HG02870 (cell line): ENCODE results near the gene EDRF1.
A peak's percentile ranks its signal among the peaks of the same experiment; 100 is the strongest.

Source experiments
- ATAC-seq: cut with Tn5 transposase; IDR thresholded peaks from one replicate; pipeline ENCODE4 v1.9.1; 2021; ENCODE audit warnings: mild to moderate bottlenecking, moderate library complexity; ENCODE audit not compliant: unreplicated experiment

EDRF1 gene

DNA sequence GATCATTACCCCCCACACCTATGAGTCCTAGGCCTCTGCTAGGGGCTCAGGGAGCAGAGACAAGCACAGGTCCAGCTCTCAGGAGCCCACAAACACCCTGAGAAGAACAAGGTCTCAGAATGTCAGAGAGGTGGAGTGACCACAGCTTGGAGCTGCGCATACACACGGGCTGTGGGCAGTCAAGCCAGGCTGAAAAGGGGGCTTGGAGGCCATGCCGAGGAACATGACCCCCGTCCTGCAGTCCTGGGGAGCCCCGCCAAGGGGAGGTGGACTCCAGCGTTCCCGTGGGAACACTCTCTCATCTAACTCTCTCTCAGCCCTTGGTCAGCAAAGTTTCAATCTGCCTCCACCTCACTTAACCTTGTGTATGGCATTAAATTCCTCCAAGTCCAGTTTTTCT is 63.9 kb downstream of the EDRF1 start:
- ATAC-seq, result no peak

DNA sequence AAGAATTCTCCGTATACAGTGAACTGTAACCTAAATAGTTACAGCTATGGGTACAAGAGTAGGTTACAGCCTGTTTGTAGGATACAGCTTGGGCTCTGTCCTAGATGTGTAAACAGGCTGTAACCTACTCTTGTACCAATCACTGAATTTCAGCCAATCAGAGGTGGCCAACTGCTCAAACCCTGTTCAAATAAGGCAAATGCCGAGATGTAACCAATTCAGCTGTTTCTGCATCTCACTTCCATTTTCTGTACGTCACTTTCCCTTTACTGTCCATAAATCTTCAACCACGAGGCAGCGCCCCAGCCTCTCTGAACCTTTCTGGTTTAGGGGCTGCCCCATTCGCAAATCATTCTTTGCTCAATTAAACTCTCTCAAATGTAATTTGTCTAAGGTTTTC is 64.4 kb downstream of the EDRF1 start:
- peak; percentile 78 for ATAC-seq

DNA sequence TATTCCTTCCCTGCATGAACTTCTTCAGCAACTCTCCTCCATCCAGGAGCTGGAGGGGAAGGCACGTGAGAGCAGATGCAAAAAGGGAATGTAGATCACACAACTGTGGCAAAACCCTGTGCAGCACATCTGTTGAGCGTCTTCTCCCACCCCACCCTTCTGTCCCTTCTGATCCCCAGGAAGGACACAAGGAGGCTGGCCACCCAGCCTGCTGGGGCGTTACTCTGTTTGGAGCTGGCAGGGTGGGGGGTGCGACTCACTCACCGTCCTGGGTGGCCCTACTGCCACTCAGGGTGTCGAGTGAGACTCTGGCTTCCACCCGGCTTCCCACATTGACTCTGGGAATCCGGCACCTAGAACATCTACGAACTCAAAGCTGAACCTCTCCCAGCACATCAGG is 66.3 kb downstream of the EDRF1 start:
- ATAC-seq, result no peak

DNA sequence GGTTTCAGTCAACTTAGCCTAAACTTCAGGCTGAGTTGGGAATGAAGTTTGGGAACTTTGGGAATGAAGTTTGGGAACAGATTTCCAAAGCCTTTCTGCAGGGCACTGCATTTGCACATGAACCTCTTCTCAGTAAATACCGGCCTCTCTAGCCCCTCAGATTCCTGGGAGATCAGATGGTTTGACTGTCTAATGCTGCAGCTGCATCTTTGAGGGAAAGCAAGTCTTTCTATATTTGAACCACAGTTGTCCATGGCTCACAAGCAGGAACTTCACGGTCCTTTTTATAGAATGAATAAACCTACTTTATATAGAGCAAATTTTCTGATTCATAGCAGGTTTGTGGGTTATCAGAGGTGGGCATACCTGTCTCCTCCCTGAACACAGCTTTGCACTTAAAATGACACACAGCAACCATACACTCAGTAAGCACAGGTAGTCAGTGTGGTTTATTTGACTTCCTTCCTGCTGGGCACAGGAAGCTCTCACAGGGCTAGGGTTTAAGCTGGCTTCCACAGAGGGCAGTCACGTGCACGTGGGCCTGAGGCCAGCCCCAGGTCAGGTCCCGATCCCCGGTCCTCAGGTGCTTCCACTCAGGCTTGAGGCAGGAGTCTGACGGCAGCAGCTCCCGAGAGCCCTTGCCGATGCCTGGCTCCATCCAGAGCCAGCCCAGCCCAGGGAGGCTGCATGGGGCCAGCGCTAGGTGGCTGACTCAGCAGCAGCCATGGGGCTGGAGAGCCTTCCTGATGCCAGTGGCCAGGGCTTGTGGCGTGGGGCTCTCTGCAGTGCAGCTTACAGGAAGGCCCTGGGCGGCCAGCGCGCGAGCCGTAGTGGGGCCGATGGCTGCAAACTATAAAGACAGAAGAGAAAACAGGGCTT is 68.9 kb downstream of the EDRF1 start:
- no peak for ATAC-seq

DNA sequence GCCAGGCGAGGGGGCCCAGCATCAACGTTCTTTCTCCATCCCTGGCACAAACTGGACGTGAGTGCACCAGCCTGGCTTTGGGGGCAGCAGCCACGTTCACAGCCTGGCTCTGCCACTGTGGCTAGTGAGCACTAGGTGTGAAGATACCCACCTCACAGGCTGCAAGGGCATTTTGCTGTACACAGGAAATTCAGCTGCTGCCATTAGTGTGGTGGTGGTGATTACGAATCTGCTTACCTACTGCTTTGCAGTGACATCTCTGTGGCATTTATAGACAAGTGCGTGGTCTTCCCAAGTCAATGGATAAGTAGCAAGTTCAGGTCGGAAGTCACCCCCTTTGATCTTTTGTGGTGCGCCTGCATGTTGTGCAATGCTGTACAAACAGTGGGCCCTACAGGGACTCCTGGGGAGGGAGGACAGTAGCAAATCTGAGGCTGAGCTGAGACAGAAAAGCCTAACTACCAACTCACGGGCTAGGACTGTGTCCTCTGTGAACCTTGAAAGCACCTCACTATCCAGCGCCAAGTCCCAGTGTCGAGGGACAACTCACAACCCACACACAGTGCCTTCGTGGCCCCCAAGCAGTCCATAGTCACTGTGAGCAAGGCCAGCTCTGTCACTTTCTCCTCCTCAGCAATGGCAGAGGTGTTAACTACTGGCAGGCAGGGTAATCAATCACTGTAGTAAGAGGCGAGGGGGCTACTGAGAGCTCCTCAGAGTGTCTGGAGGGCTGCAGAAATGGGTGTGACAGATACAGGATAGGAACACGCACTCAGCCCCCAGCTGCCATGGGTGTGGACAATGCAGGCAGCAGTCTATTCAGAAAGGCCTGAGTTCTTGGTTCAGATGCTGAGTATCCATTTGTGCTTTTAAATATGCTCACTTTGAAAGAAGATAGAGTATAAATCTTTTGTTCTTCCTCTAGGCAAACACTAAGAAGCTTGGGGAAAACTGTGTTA is 73.1 kb downstream of the EDRF1 start:
- no peak for ATAC-seq

DNA sequence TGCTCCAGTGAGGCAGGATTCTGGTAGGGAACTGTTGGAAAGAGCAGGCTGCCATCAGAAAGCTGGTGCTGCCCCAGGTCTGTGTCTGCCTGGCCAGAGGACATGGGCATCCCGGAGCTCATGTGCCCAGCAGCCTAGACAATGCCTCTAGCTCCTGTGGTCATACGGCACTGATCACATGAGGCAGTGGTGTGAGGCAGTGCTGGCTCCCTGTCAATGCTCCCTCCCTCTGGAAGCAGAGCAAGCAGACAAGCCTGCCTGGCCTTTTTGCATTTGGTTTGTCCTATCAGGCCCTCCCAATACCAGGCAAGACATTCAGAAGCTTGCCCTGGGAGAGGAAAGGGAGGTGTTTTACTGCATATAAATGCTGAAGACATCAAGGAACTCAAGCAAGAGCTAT is 75.6 kb downstream of the EDRF1 start:
- ATAC-seq, result no peak

DNA sequence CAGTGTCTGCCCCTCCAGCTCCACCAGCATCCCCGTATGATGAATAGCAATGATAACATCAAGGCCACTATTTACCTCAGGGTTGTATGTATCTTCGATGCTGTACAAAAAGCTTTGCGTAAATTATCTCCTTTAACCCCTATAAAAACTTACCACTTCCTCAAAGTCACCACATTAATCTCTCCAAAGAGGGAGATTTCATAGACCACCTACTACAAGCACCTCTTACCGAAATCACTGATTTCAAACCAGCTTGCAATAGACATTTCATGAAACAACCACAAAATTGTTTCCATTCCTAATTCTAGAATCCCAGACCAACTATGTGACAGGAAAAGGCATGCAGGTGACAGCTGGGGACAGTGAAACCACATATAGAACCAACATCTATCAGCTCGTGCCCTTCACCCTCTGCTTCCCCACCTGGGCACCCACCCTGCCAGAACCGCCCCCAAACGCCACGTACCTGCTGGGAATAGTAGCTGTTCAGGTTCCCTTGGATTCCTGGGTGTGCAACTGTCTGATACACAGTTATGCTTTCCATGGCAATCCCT is 76.2 kb downstream of the EDRF1 start:
- no peak for ATAC-seq

DNA sequence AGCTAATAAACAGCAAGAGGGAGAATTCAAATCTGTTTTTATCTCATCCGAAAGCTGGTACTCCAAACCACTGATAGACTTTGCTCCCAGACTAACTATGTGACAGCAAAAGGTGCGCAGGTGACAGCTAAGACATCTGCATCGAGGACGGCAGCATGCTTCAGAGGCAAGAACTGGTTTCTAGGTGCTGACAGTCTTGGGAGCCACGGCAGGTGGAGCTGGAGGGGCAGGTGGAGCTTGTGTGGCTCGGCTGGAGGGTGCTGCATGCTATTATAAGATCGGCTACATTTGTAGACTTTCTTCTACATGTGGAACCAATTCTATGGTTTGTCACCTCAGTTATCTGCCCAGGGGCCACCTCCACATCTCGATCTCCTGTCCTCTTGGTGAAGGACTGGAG is 77.9 kb downstream of the EDRF1 start:
- ATAC-seq, result no peak

DNA sequence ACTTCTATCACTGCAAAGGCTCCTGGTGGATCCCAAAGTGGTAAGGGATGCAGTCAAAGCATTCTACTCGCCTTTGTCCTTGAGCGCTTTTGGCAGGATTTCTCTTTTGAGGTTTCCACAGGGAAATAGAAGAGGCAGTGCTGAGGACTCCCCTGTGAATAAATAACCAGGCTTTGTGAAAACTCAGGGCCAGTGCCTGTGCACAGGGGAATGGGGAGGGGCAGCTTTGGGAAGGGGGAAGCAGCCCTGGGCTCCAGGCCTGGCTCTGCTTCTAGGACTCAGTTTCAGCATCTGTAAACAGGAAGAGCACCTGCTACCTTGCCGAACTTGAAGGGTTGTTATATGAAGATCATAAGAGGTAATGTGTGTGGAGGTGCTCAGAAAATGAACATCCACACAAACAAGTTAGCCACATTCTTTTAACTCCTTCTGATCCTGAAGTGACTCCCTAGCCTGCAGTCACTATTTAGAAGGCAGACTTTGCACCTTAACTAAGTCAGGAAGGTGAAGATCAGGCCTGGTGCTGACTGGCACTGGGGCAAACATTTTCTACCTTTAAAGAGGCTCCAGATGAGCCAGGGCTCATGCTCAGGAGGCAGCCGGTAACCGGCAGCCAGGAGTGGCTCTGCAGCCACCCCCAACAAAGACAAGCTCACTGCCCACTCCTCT is 78.6 kb downstream of the EDRF1 start:
- ATAC-seq, result no peak

DNA sequence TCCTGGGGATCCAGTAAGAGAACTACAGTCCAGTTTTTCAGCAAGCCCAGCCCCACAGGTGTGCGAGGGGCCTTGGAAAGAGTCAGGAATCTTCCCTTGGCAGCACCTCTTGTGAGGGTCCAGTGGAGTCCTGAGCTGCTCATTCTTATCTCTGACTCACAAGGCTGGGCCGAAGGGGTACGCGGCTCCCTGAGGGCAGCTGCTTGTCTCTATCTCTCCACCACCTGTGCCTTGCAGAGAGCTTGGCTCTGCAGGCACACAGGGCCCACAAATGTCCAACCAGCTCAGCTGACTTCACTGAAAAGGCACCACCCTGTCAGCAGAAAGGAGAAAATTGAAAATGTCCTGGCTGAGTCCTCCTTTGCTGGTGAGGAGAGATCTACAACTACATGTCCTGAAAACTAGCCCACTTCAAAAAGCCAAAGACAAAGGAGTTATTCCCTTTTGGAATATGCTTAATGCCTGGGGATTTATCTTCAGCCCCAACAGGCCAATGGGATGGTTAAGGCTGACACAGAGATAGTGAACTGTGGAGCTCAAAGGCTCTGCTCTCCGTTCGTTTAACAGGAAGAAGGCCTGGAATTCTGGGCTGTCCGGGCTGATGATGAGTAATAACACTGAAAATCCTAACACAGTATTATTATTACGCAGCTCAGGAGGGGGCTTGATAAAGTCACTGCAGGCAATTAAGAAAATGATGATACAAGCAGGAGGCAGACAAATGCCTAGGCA is 80.1 kb downstream of the EDRF1 start:
- ATAC-seq, result no peak

DNA sequence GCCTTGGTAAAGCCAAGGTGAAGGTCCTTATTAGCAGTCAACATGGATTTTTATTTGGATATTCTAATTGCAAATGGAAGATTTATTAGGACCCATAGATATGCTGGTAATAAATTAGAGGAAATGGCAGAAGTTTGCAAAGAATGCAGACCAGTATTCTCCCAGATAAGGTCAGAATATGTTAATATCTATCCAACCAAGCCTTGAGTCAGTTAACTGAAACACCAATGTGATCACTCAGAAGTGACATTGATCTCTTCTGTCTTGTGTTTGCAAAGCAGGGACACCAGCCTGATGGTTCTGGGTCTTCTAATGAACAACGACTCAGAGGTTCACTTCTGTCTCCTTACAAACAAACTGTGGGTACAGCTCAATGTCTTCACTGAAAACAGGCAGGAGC is 82.1 kb downstream of the EDRF1 start:
- no peak for ATAC-seq

DNA sequence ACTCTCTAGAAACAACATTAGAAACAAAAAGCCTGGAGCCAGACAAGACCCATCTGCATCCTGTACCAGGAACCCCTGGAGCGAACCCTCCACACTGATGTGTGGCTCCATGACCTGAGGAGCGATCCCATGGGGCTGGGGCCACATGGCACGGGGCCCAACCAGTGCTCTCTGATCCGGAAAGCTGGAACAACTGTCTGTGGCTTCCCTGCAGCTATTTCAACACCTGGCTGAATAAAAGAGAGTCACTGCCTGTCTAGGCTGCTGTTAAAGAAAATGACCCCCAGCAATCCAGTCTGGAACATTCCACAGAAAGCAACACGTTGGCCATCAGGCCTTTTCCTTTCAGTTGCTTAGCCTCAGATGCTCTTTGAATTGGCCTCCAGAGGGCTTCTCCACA is 82.6 kb downstream of the EDRF1 start:
- no peak for ATAC-seq

DNA sequence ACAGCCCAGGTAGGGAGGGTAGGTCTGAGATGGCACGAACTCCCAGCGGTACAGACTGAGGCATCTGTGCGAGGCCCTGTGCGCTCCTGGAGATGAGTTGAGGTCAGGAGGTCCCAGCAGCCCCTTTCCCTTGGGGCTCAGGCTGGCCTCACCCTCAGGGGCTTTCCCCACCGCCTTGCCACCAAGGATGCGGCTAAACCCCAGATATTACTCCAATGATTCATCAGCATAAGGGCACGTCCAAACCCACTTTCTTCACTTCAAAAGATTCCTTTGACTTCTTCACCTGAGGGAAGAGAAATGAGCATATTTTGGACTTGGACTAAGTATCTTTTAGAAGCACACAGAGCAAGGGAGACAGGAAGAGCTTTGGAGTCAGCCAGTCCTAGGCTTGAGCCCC is 83.2 kb downstream of the EDRF1 start:
- no peak for ATAC-seq

DNA sequence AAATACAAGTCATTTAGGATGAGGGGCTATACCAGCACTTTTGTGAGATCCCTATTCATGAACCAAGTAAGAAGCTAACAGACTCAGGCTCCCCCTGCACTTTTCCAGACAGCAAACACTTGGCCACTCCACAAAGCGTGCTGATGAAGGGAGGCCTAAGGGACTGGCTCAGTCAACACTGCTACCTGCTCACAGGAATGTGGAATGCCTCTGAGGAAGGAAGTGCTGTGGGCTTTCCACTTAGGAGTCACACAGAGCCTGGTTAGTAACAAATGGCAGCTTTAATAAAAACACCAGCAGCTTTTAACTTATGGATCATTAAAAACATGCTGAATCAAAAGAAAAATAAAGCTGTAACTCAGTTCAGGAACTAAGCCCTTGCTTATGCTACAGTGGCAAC is 88.5 kb downstream of the EDRF1 start:
- no peak for ATAC-seq

DNA sequence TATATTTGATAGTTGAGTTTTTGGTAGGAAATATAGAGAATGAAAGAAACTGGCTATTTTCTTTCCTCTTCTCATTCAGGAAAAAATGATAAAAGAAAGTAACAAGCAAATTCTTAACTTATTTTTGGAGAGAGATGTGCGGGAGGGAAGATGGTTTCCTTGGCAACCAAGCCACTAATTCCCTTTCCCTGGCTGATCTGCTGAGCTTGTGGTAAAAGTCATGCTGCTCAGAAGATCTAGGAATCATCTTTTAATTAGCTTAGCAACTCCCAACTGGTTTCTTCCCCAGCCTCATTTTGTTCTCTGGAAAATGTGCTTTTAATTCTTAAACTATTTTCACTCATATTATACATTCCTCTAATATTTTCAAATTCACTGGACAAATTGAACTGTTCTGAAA is 91.7 kb downstream of the EDRF1 start:
- no peak for ATAC-seq

DNA sequence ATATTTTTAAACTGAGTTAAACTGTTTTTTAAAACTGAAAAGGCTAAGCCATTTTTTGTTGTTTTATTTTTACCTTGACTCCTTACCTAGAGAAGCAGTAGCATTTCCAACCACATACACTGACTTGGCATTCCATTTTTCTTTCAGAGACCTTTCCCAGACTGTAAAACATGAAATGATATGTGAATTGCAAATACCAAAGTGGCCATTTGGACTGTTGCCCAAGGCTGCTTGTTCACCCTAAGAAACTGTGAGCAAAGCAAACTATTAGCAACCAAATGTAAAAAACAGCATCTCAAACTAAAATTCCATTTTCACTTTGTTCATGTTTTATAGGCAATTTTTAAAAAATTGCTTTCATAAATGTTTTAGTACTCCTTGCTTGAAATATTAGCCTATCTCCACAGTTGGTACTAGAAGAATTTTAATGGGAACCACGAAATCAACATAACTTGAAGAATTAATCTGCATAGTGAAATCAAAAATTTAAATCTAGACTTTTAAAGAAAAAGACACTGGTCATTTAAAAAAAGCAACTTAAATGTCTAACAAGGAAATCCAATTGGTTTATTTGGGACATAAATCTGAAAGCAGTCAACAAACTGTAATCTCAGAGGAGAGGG is 92.7 kb downstream of the EDRF1 start:
- no peak for ATAC-seq
